CD4-positive, alpha-beta T cell treated with Interferon alpha-2 for 1 hour (primary cell): ENCODE measurements around the gene IL1RAPL2.
"Not testable (repeated sequence)": the region's sequence is repeated elsewhere in the genome, so short reads cannot be mapped to it uniquely, and the experiment has no call there.

Experiments used
- DNase-seq, 2 donors: peaks; one replicate each; pipeline ENCODE4 v3.0.0-alpha.2; 2020 to 2022

The IL1RAPL2 gene

DNA sequence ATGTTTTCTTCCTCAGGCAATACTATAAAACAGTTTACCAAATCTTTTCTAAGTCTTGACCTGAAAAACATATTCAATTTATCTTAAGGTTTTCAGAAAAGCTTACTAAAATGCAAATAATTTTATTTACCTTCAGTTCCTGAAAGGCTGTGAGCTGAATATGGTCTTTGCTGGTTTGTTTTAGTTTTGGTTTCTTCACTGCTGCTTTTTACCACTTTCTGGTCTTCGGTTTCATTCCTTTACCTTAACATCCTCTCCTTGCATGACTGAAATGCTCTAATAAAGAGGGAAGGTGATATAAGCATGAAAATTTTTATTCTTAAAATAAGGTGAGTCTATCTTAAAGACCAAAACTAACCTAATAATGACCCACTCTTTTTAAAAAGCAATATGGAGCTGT is 1159.2 kb downstream of the IL1RAPL2 start:
- no peak for DNase-seq

DNA sequence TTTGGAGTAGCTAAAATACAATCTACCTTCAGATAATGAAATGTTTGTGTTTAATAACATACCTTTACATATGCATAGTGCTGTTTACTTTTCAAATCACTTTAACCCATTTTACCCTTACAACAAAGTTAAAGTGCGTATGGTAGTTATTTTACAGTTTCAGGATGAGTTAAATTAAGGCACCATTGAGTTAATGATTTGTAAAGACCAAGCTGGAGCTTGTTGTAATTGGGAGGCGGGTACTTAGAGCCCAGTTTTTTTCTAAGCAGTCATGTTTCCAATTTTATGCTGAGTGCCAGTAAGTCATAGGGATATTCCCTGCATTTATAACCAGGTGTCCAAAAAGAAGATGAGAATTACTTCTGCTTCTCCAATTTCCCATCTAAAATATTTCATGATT is 1172.2 kb downstream of the IL1RAPL2 start:
- no peak for DNase-seq

DNA sequence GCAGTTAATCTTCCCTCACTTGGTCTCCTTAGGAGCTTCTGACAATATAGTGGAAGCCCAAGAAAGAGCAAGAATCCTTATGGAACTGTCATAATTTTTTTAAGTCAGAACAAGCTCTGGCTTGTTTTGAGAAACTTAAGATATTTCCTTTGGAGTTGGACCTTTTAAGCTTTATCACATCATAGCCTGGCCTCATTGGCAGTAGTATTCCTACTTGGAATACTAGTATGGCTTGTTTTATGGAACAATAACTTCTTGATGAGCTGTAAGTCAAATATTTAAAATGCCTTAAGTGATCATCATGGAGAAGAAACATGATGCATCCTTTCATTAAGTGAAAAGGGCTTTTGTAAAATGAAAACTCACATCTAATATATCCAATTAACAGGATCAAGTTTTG is 1178.3 kb downstream of the IL1RAPL2 start:
- no peak for DNase-seq

DNA sequence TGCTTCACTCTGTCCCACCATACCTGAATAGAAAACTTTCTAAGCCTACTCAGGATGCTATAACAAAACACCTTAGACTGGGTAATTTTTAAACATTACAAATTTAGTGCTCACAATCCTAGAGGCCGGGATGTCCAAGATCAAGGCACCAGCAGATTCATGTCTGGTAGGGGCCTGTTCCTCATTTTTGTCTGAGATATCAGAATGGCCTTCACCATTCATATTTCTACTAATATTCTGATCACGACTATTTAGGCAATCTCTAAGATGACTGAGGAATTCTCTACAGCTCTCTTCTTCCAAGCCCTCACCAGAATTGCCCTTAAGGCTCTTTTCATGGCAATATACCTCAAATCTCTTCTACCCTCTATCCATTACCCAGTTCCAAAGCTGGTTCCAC is 1178.9 kb downstream of the IL1RAPL2 start:
- no peak for DNase-seq

DNA sequence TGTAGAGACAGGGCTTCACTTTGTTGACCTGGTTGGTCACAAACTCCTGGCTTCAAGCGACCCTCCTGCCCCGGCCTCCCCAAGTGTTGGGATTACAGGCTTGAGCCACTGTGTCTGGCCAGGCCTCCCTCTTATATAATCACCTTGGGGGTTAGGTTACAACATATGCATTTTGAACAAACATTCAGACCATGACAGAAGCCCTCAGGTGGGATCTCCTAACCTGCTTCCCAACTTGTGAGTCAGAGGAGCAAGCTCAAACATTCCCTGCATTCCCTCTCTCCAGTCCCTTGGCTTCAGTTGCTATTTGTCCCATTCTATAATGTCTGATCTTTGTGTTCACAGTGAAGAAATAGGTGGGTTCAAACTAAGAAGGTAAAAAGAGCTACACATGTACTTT is 1179.9 kb downstream of the IL1RAPL2 start:
- DNase-seq, result no peak

DNA sequence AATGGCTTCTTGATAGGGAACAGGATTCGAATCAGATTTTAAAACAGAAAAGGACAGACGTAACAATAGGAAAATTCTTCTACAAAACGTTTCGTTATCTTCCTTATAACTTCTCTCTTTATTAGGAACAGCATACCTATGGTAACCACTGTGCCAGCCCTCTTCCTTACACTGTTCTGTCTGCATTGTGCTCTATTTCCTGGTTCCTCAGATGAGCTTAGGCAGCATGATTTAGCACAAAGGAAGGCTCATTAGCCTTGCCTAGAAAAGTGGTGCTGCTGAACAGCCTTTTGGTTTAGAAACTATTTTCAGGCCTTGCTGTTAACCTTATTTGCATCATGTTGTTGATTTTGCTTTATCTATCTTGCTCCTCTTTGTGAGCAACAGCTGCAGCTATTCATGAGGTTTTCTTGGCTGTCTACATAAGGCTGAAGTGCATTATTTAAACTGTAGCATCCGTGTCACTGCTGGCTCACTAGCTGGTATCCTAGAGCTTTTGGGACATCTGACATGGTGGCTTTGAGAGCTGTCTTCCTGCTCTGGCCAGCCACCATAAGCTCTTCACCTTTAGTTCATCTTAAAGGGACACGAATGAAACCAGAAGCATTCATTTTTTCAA is 1186.4 kb downstream of the IL1RAPL2 start:
- DNase-seq, result no peak

DNA sequence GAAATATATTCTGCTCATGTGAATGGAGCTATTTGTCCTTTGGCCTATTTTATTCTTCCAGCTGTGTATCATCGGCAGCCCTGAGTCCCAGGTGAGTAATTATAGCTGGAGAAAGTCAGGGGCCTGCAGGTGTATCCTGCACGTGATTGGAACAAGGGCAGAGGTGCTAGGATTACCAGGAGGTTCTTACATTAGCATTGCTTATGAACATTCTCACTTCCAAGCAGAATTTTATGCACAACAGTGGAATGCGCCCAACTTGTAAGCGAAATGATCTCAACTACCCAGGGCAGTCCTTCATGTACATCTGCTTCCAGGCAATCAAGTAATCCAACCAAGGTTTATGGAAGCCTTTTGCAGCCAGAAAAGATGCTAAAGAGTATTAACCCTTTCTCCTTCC is 1187.4 kb downstream of the IL1RAPL2 start:
- no peak for DNase-seq

DNA sequence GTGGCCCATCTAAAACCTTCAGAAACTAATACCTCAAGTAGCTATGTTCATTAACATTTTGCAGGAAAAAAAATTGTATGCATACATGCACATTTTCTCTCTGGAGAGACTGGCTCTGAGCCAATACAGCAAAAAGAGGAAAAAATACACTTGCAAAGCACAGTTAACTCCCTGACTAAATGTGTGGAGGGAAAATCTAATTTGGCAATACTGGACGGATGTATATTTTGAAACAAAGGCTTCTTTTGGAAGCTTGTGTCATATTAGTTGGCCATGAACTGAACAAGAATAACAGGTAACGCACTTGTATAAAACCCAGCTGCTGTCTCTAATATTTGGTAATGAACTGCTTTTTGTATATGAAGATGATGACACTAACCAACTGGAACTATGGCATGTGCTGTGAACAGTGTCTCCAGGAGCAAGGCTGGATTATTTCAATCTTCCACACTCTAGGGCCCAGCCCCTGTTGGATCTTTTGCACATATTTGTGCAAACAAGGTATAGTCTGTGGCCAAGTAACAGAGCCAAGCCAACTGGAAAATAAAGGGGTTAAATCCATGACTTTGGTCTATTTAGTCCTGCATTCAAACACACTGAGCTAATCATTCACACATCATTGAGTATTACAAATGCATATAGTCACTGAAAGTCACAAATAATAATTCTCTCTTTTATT is 1188.4 kb downstream of the IL1RAPL2 start:
- DNase-seq, result no peak

DNA sequence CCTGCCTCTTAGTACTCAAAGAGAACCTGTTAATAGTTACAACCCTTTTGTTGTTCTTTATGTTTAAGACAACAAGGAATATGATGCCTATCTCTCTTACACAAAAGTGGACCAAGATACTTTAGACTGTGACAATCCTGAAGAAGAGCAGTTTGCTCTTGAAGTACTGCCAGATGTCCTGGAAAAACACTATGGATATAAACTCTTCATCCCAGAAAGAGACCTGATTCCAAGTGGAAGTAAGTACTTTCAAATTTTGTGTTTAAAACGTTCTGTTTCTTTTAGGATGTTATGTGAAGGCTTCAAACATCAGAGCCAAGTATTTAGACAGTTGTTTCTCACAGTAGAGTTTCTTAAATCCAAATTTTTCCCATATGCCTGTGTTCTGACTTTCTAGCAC is 1189.1 kb downstream of the IL1RAPL2 start:
- no peak for DNase-seq

DNA sequence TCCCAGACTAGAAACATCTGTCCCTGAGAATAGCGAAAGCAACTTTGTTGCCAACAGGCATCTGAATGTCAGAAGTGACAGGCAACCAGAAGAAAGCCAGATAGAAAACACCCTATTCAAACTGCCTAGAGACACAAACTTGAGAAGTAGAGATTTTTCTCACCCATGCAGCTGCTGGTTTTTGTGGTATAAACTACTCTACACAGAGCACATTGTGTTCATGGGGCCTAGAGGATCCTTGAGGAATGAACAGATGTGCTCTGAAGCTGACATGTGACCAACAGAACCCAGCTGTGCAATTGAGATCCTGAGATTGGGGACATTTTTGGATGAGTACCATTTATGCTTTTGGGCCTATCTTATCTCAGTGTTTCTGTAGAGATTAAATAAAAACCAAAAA is 1192.8 kb downstream of the IL1RAPL2 start:
- DNase-seq, result no peak

DNA sequence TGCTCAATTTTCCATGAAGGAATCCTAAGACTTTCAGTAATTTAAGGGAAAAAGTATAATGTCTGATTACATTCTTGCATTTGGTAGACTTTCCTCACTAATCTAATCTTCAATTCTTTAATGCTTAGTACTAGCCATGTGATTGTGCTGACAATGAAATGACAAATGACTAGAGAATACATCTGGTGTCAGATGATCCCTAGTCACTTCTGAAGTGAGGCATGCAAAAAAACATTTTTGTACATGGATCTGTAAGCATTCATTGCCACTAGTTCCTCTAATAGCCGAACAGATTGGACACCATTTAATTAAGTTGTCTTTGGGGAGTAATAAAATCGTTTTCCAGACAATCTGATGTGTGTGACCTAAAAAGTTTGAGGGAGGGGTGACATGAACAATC is 1193.6 kb downstream of the IL1RAPL2 start:
- DNase-seq, result no peak

DNA sequence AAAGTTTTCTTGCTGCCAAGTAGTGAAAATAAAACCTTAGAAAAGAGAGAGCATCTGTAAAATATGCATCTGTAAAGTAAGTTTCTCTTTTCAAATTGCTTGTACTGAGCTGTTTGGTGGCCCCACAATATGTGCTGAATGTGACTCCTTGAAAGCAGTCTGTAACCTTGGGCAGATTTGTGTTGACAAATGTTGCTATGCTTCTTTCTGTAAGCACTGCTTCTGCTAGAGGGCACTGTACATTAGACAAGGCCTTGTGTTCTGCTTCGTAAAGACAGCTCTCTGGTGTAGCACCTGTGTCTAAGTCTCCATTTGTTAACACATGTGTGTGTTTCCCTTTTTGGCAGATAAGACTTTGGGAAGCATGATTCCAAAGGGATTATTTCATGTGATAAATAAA is 1199.7 kb downstream of the IL1RAPL2 start:
- DNase-seq, result no peak

DNA sequence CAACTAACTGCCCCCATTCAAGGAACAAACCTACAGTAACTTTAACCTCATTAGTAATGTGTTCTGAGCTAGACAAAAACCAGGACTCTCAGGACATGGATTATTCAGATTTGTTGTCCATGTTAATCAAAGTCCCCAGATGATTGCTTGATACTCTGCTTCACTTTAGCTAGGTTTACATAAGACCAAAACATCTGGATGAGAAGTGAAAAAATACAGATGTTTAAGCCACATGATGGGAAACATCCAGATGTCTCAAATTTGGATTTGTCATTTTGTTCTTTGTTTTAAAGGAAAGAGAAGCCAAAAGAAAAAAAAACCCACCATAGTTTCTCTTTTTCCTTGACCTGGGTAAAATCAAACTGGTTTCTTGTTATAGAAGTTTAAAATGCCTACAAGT is 1207.8 kb downstream of the IL1RAPL2 start:
- DNase-seq, result no peak

DNA sequence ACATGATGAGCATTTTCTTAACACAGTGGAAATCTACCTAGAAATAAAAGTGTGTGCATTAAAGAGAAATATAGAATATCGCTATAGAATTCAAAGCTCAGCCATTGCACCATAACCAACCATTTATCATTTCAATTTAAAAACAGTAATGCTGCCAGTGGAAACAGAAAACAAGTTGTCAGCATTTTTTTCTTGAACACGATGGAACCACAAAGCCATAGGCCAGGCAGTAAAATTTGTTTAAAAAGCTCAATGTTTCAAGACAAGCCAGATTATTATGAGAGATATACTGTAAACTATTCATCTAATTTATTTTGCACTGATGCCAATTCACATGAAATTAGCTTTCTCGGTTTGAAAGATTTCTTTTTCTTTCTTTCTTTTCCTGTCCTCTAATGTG is 1209.7 kb downstream of the IL1RAPL2 start:
- DNase-seq, result no peak

DNA sequence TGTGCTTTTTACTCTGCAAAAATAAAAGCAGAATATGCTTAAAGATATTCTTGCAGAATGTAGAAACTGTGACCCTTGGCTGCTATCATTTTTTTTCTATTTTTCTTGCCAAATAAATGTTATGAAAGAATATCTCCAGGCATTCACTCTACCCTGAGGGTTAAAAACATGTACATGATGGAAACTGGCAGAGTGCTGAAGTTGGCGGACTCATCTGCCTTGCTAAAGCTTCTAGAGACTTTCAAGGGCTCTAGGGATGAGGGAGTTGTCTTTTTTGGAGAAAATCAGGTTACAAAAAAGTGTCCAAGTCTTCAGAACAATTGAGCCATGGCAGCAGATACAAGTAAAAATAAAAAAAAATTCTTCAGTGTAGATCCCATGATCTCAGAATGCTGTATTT is 1215.8 kb downstream of the IL1RAPL2 start:
- DNase-seq, result no peak

DNA sequence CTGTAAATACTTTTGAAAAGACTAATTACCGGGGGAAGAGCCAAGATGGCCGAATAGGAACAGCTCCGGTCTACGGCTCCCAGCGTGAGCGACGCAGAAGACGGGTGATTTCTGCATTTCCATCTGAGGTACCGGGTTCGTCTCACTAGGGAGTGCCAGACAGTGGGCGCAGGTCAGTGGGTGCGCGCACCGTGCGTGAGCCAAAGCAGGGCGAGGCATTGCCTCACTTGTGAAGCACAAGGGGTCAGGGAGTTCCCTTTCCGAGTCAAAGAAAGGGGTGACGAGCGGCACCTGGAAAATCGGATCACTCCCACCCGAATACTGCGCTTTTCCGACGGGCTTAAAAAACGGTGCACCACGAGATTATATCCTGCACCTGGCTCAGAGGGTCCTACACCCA is 1230.9 kb downstream of the IL1RAPL2 start:
- not testable (repeated sequence) for DNase-seq

DNA sequence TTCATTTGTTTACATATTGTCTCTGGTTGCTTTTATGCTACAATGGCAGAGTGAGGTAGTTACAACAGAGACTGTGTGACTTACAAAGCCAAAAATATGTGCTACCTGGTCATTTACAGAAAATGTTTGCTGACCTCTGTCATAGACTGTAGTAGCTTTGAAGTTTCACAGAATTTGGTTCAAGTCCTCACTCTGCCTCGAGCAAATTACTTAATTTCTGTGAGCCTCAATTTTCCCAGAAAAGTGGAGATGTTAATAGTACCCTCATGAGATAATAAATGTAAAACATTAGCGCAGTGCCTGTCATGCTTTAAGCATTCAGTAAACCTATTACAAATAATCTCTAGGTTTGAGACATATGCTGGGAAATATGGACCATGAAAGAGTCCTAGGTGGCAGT is 1237.9 kb downstream of the IL1RAPL2 start:
- DNase-seq, result no peak

DNA sequence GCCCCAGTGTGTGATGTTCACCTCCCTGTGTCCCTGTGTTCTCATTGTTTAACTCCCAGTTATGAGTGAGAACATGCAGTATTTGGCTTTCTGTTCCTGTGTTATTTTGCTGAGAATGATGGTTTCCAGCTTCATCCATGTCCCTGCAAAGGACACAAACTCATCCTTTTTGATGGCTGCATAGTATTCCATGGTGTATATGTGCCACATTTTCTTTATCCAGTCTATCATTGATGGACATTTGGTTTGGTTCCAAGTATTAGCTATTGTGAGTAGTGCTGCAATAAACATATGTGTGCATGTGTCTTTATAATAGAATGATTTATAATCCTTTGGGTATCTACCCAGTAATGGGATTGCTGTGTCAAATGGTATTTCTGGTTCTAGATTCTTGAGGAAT is 1239.7 kb downstream of the IL1RAPL2 start:
- not testable (repeated sequence) for DNase-seq

DNA sequence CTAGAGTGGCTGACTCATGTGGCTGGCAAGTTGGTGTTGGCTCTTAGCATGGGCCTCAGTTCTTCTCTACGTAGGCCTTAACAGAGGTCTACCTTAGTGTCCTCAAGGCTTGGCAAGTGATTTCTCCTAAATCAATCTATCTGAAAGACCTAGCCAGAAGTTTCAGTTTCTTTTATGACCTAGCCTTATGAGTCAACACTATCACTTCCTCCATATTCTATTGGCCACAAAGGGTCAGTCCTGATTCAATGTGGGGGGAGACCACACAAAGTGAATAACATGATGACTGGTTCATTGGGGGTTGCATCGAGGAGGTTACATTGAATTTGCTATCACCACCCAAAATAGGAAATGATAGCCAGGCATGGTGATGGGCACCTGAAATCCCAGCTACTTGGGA is 1250.5 kb downstream of the IL1RAPL2 start:
- no peak for DNase-seq
